ENCODE measurements around the gene KRT222. TPM values are rescaled to one million over a fixed set of nuclear protein-coding genes. Genes with fewer than 3 reads are reported as not detected.

Gene KRT222
- total RNA-seq, 4 donors from 2014 or later, result 0.95 to 1.8 (median 1.6) TPM; not detected in 1

DNA sequence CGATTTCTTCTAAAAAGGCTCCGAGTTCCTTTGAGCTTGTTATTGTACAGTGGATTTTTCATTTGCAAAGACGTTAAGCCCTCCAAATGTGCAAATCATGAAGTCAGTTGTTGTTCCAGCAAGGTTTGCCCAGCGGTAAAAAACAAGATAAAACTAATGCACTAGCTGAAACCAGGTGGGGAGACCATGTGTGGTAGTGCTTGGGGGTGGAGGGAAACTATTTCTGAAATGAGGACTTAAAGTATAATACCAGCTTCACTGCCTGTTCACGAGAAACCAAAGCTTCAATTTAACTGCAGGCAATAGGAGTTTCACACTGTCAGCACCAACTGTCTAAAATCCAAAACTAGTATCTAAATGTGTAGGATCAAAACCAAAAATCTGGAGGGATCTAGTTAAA, 39.7 kb downstream of the KRT222 start:
- Histone ChIP-seq H3K4me3 (no peak overlapping the region), H3K36me3 (peaks cover 0 to 32% (median 0%) of the 10 kb centered on the region in 3 donors), H3K27me3 (no peaks in the 10 kb centered on the region), H3K9me3 (no peaks in the 10 kb centered on the region), H3K4me1 (peaks cover 0 to 5% (median 1%) of the 10 kb centered on the region in 4 donors), H3K27ac (no peak overlapping the region)
- DNase-seq, result no peak
- TF ChIP-seq, protein P1, sequence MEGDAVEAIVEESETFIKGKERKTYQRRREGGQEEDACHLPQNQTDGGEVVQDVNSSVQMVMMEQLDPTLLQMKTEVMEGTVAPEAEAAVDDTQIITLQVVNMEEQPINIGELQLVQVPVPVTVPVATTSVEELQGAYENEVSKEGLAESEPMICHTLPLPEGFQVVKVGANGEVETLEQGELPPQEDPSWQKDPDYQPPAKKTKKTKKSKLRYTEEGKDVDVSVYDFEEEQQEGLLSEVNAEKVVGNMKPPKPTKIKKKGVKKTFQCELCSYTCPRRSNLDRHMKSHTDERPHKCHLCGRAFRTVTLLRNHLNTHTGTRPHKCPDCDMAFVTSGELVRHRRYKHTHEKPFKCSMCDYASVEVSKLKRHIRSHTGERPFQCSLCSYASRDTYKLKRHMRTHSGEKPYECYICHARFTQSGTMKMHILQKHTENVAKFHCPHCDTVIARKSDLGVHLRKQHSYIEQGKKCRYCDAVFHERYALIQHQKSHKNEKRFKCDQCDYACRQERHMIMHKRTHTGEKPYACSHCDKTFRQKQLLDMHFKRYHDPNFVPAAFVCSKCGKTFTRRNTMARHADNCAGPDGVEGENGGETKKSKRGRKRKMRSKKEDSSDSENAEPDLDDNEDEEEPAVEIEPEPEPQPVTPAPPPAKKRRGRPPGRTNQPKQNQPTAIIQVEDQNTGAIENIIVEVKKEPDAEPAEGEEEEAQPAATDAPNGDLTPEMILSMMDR (IDR thresholded peaks at IDR 0.05), result no peak
- no peak for TF ChIP-seq POLR2A (IDR thresholded peaks at IDR 0.05)

DNA sequence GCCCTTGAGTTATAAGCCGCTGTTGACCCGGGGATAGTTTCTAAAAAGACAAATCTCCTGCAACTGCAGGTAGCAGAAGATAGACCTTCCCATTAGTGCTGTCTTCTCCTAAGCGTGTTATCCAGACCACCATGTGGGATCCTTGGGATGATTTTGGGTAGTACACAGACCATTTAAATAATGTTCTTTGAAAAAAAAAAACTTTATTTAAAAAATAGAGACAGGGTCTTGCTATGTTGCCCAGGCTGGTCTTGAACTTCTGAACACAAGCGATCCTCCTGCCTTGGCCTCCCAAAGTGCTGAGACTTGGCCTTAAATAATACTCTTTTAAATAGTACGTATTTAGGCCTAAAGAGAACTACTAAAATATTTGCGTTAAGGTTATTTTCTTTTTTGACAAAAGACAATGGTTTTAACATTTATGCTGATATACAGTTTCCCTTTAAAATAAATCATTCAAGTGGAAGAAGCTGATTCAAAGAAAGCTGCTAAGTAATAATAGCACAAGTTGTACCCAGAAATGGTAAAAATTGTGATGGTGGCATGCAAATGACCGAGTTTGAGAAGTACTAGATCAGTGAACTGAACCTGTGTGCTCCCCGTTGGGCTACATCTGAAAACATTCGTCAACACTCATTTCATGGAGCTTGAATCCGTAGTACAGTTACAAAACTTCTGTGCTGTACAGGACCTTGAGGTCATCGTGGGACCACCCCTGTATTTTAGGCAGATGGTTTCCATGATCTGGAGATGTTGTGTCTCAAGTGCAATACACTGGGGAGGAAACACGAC, 41.4 kb downstream of the KRT222 start:
- peaks cover 0 to 10% (median 4%) of the 10 kb centered on the region in 4 donors for H3K4me1 ChIP-seq
- peaks cover 0 to 15% (median 0%) of the 10 kb centered on the region in 3 donors for H3K36me3 ChIP-seq
- DNase-seq, result no peak
- H3K27me3 ChIP-seq, result no peaks in the 10 kb centered on the region
- H3K9me3 ChIP-seq, result no peaks in the 10 kb centered on the region
- H3K4me3 ChIP-seq, result no peak overlapping the region
- TF ChIP-seq POLR2A (IDR thresholded peaks at IDR 0.05), result no peak
- TF ChIP-seq, protein P1 (IDR thresholded peaks at IDR 0.05), result no peak
- peak overlapping the region in 1 of 4 donors; percentile 17 for H3K27ac ChIP-seq

DNA sequence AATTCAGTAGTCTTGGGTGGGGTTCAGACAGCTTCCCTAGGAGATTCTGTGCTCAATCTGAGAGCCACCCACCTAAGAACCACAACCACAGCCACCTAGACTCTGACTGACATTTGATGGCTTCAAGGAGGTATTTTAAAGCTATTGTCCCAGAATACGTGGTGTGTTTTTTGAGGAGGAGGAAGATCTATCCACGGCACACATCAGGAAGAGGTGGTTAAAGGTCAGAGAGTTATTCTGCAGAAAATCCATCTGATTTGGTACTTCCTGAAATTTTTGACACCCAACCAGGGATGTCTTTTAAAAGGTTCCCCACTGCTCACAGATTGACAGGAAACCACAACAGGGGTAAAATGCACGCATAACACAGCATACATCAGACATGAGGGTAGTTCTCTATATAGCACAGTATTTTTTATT, 42.5 kb downstream of the KRT222 start:
- H3K4me1 ChIP-seq, result peaks cover 0 to 10% (median 4%) of the 10 kb centered on the region in 4 donors
- no peak overlapping the region for H3K4me3 ChIP-seq
- TF ChIP-seq, protein P1 (IDR thresholded peaks at IDR 0.05), result no peak
- TF ChIP-seq POLR2A (IDR thresholded peaks at IDR 0.05), result no peak
- peak overlapping the region in 1 of 4 donors; percentile 4 for H3K27ac ChIP-seq
- no peaks in the 10 kb centered on the region for H3K9me3 ChIP-seq
- DNase-seq, result no peak
- no peaks in the 10 kb centered on the region for H3K27me3 ChIP-seq
- H3K36me3 ChIP-seq, result peaks cover 0 to 4% (median 0%) of the 10 kb centered on the region in 3 donors

DNA sequence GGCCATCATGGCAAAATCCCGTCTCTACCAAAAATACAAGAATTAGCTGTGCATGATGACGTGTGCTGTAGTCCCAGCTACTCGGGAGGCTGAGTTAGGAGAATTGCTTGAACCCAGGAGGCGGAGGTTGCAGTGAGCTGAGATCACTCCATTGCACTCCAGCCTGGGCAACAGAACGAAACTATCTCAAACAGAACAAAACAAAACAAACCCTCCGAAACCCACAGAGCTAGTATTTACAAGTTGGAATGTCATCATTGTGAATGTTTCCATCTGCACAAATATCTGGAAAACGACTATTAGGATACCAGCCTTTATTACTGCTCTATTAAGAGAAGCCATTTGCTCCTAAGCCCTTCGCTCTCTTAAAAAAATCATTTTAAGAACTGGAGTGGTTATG, 43.4 kb downstream of the KRT222 start:
- TF ChIP-seq POLR2A (IDR thresholded peaks at IDR 0.05), result no peak
- TF ChIP-seq, protein P1 (IDR thresholded peaks at IDR 0.05), result no peak
- Histone ChIP-seq H3K4me3 (no peak overlapping the region), H3K36me3 (no peaks in the 10 kb centered on the region), H3K27me3 (no peaks in the 10 kb centered on the region), H3K27ac (peak overlapping the region in 3 of 4 donors; percentile 7 to 25 (median 11)), H3K4me1 (peaks cover 0 to 10% (median 4%) of the 10 kb centered on the region in 4 donors), H3K9me3 (no peaks in the 10 kb centered on the region)
- no peak for DNase-seq

DNA sequence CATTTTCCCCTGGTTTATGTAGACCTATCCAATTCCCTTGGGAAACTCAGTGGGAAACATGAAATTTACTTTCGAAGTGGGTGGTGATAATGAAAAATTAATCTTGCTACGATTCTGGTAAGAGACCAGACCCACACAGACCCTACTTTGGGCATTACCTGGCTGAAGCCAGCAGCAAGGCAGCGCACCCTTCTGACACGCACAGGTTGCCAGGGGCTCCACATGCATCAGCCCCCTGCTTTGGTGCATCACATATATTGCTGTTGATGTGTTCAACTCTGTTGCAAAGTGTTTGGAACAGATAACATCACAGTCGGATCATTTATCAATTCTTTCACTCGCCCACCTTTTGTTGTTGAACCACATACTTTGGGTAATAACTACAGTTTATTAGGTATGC, 44.0 kb downstream of the KRT222 start:
- no peaks in the 10 kb centered on the region for H3K27me3 ChIP-seq
- H3K4me1 ChIP-seq, result peaks cover 0 to 10% (median 4%) of the 10 kb centered on the region in 4 donors
- no peaks in the 10 kb centered on the region for H3K9me3 ChIP-seq
- no peak for DNase-seq
- no peak overlapping the region for H3K4me3 ChIP-seq
- H3K36me3 ChIP-seq, result no peaks in the 10 kb centered on the region
- TF ChIP-seq POLR2A (IDR thresholded peaks at IDR 0.05), result no peak
- TF ChIP-seq, protein P1 (IDR thresholded peaks at IDR 0.05), result no peak
- peak overlapping the region in 3 of 4 donors; percentile 3 to 25 (median 11) for H3K27ac ChIP-seq
